ENCODE results near the gene SLC2A9.

The SLC2A9 gene

DNA sequence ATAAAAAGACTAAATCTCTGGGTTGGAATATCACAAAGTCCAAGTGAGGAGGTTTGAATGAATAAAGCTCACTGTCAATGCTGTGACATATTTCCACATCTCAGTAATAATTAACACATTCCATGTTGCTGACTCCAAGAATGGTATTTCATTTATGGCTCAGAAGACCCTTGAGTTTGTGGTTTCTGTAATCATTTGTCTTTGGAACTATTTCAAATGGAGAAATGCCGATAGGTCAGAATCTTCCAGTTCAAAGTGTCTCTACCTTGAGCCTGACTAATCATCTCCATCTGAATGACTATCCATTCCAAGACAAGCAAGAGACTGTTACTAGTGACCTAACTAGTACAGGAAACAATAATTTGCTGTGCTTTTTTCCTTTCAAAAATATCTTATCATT is 24.2 kb upstream of the SLC2A9 start:
- no peak for DNase-seq (ENCODE audit: low read depth in 2 of 2)

DNA sequence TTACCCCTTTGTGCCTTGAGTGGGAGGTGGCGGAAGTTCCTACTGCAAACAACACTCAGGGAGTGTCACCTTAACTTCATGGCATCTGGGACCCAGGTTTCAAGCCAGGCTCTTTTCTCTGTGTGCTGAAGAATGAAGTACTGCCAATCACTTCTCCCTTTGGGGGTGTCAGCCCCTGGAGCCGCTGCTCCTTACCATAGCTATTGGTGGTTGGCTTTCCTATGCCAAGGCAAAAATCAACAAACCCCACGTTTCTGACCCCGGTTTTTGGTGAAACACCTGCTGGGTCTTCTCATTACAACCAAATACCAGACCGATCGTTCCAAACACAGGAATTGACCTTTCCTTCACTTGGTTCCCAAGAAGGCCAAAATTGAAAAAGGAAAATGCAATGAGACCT is 19.7 kb upstream of the SLC2A9 start:
- no peak for DNase-seq (ENCODE audit: low read depth in 2 of 2)

DNA sequence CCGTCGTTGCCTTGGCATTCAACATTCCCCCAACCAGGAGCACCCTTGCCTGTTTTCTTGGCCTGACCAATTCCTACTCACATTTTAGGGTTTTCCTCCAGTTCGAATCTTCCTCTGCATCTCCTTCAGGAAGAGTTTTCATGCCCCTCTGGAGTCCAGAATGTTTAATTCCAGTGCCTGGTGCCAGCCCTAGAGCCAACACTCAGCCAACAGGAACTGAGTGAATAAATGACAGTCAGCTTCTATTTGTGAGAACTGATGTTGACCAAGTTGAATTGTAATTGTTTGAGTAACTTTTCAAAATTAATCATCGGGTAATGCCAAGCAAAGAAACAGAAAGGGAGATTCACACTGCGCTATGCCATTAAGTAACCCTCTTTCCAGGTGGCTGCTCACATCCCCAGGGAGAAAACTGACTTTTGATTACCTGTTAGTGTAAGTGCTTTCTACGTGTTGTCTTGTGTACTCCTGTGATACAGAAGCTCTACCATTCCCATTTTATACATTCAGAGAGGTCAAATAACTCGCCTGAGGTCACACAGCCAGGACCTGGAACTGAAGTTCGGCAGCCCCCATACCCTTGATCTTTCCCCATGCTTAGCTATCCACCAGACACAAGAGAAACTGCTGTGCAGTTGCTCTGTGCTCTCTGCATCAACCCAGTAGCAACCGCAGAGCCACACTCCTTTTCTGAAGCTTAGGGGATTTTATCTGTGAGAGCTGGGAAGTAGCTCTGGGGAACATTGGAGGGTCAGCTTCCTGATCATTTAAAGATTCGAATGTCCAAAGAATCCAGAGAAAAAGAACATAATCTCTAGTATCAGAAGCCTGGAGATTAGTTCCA is 19.0 kb upstream of the SLC2A9 start:
- no peak for DNase-seq (ENCODE audit: low read depth in 2 of 2)

DNA sequence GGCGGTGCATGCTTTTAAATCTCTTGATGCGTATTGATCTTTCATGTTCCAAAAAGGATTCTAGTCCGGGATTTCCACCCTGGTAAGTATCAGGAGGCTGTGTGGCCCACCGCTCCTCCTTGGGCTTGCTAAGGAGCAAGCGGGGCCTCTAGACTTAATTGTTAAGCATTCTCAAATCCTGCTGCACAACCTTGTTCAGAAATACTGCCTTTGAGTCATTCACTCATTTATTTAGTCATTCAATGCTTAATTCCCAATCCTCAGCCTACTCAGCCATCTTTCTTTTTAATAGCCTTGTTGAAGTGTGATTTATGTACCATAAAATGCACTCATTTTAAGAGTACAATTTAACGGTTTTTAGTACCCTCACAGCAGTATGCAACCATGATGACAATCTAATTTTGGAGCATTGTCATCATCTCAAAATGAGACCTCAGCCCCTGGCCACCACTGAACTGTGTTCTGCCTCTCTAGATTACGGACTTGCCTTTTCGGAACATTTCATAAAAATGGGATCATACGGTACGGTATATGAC is 15.6 kb upstream of the SLC2A9 start:
- no peak for DNase-seq (ENCODE audit: low read depth in 2 of 2)

DNA sequence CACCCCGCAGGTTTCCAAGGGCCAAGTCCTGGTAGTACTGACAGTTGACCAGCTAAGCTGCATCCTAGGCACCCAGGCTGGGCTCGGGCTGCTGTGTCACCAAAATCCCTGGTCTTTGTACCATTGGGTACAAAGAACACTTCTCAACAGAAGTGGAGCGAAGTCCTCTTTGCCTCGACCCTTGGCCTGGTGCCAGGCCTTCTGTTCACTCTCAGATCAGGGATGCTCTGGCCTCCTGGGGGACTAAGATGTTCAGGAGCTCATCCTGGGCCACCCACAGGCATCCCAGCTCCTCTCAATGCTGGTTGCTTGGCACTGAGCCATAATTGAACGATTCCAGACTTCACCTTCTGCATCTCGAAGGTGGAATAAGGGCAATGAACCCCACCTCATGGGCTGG is 13.8 kb upstream of the SLC2A9 start:
- no peak for DNase-seq (ENCODE audit: low read depth in 2 of 2)

DNA sequence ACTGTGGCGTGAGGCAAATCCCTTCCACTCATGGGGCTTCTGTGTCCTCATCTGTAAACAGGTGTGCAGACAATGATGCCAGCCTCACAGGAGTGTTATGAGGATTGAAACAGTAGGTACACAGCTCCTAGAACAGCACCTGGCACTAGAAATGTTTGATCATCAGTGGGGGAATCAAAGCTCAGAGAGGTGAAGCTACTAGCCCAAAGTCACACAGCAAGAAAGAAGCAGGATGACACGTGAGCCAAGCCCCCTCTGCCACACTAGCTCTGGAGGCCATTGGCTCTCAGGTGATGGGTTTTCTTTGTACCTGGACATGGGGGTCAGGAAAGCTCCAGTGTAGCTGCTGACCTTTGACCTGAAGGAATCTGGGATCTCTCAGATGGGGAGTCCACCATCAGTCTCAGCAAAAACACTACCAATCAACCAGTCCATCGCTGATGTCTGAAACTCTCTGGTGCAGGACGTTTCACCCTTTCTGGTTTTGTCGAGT is 13.4 kb upstream of the SLC2A9 start:
- DNase-seq (ENCODE audit: low read depth in 2 of 2) = no peak

DNA sequence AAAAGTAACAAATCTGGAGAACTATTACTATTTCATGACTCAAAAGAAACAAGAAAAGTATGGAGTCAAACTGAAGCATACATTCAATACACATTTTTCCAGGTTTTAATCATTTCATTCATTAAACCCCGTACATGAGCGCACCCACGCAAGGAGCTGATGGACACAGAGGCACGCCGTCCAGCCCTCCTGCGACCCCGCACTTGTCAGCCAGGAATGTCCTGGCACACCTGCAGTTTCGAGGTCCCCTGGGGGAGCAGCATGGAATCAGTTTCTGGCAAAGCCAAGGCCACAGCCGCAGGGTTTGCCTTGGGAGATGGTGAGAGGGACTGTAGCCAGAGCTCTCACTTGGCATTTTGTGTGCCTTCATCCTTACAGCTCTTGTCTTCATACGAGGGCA is 12.8 kb upstream of the SLC2A9 start:
- DNase-seq (ENCODE audit: low read depth in 2 of 2) = no peak

DNA sequence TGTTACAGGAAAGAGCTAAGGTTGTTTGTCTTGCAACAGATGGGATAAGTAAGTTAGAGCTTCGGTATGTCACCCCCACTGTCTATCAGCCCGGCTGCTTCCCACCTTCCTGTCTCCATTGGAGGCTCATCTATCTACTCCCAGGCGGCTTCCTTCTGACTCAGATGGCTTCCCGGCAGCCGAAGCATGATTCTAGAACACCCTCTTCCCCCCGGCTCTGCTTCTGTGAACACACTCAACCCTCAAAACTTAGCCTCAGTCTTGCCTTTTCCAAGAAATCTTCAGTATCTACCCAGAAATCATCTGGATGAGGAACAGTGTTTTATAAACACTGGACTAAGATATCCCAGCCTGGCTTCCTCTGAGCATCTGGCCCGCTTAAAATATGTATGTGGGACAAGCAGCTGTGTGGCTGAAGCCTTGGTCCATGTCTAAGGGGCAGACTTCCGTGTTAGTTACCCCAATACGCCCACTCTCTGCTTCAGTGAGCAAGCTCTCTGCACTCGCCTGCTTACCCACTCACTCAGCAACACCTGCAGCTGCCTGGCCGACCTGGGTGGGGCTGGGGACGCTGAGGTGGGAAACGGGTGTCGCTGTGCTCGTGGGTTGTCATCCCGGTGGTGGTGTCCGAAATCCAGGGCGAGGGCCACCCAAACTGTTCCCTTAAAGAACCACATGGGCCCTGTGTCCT is 12.0 kb upstream of the SLC2A9 start:
- no peak for DNase-seq (ENCODE audit: low read depth in 2 of 2)

DNA sequence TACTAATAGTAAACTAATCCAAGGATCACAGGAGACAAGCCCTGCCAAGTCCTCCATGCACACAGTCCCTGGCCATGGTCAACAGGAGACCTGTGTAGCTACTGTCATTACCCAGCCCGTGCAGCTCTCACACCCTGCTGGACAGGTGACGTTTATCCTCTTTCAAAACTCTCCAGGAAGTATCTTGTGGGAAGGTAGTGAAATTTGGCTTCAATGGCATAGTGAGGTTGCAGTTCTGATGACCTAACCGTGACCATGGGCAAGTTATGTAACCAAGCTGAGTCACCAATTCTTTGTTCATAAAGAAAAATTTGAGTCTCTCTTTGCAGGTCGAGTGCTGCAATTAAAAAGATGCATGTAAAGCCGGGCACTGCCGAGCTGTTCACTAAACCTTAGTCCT is 11.3 kb upstream of the SLC2A9 start:
- DNase-seq (ENCODE audit: low read depth in 2 of 2) = no peak

DNA sequence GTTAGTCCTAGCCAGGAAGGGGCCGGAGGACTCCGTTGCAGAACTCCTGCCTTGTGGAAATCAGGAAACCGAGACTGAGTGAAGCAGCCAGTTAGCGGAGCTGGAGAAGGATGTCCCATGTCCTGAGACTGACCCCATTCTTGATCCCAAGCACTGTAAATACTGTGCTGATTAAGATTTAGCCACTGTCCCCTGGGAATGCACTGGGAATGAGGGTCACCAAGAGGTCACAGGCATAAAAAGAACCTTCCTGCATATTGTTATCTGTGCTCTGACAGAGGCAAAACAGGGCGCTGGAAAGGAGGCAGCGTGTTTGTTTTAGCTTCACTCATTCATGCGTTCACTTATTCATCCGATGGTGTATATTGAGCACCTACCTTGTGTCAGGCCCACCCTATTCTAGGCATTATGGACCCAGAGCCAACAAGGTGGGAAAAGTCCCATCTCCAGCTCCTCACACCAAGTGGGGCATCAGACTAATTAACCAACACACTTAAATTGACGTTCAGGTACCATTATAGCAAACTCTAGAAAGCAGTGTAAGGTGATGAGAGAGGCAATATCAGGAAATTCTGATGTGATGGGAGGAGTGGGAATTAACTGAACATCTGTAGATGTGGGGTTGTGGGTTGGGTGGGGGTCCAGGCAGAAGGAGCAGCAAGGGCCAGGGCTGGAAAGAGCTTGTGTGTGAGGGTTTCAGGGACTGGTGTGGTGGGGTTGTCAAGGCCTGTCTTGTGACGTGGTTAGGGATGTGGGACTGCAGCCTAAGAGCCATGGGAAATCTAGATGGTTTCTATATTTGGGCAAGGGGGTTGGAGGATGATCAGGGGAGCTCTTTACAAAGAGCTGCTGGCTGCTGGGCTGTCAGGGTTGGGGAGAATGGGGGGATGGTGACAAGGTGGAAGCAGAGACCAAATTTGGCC is 10.6 kb upstream of the SLC2A9 start:
- DNase-seq (ENCODE audit: low read depth in 2 of 2) = no peak

DNA sequence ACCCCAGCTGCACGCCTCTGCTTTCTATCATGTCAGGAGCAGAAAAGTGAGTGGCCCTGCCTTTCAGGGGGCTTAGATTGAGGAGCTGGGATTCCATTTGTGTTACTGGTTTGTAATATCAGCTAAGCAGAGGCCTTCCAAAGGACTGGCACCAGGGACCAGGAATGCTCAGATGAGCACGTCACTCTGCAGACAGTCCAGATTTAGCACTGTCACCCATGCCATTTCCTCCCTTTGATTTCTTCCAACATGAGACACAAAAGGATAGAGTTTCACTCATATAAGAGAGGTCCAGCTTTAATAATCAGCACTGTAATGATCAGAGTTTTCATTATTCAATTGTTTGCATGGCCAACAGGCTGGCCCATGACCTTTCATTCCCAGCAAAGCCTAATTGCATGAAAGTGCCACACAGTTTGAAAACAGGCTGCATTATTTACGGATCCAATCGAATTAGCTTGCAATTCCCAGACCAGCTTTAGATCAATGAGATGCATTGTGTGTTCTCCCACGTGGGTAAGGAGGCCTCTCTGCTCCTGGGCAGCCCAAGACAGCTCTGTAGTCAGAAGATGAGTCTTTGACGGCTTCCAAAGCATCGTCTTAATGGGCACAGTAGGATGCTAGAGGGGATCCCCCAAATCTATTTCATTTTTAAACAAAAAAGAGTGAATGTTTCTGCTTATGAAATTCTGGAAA is 9.8 kb upstream of the SLC2A9 start:
- DNase-seq (ENCODE audit: low read depth in 2 of 2) = no peak

DNA sequence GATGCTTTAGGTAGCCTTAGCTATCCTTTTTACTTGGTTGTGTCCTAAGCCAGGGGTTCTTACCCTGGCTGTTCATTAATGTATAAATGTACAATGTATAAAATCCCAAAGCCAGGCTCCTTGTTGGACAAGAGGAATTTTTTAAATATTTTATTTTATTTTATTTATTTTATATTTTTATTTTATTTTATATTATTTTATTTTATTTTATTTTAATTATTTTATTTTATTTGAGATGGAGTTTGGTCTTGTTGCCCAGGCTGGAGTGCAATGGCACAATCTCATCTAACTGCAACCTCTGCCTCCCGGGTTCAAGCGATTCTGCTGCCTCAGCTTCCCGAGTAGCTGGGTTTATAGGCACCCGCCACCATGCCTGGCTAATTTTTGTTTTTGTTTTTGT is 8.1 kb upstream of the SLC2A9 start:
- DNase-seq (ENCODE audit: low read depth in 2 of 2) = no peak

DNA sequence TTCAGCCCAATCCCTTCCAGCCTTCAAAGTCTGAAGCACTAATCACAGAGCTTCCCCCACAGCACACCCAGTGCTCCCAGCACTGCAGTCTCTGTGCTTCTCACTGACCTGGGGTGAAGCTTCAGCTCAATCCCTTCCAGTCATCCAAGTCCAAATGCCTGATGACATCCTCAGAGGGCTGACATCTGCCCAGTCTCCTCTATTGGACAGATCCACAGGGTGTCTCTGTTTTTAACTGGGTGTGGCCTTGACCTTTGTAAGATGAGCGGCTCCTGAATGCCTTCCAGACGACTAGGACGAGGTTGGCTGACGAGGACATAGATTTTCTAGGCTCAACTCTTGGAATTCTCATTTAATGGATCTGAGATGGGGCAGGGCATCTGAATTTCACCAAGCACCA is 7.6 kb upstream of the SLC2A9 start:
- DNase-seq (ENCODE audit: low read depth in 2 of 2) = no peak

DNA sequence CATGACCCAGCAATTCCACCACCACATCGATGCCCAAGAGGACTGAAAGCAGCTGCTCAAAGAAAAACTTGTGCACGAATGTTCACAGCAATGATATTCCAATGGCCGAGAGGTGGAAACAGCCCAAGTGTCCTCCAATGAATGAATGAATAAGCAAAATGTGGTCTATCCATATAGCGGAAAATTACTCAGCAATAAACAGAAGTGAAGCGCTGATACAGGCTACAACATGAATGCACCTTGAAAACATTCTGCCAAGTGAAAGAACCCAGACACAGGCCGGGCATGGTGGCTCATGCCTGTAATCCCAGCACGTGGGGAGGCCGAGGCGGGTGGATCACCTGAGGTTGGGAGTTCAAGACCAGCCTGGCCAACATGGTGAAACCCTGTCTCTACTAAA is 5.2 kb upstream of the SLC2A9 start:
- DNase-seq (ENCODE audit: low read depth in 2 of 2) = no peak

DNA sequence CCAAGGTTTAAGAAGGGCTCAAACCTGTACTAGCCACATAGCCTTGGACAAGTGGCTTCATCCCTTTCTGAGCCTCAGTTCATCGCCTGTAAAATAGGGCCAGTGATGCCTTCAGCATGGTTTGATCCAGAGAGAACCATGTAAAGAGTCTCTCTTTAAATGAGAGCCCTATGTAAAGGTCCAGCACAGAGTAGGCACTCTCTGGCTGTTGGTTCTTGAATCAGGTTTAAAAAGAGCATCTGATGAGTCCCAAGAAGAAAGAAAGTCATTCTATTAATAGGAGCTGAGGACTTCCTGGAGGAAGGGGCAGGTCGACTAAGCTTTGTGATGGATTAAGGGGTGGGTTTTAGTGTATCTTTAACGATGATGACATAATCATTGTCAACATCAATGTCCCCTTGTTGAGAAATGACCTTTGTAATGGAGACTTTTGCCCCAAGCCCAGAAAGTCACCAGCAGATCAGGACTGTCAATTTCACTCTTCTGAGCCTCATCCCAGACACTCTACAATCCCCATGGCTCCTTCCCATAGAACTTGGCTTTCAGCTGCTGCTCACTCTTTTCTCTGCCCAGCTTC is 4.0 kb upstream of the SLC2A9 start:
- DNase-seq (ENCODE audit: low read depth in 2 of 2) = no peak

DNA sequence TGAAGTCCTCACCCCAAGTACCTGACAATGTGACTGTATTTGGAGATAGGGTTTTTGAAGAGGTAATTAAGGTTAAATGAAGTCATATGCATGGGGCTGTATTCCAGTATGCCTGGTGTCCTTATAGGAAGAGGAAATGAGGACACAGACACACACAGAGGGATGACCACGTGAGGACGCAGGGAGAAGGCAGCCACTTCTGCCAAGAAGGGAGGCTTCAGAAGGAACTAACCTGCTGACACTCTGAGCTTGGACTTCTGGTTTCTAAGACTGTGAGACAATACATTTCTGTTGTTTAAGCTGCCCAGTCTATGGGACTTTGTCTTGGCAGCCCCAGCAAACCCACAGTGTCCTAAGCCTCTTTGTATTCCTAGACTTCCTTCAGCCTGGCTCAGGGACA is 3.0 kb upstream of the SLC2A9 start:
- DNase-seq (ENCODE audit: low read depth in 2 of 2) = no peak

DNA sequence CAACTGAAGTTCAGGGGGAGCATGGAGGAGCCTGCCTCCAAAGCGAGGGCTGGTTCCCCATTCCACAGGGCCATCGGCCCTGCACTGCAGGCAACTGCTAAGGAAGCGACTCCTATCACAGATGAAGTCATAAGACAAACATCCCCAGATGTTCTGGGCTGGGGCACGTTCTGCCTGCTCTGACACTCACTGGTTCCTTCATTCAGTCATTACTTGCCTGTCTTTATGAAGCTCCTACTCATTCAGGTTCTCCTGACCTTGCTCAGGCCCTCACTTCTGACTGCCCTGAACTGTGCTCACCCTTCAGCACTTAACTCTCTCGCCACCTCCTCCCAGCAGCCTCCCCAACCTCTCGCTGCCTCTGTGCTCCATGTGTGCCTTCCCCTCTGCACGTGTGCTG is 2.5 kb upstream of the SLC2A9 start:
- DNase-seq (ENCODE audit: low read depth in 2 of 2) = no peak

DNA sequence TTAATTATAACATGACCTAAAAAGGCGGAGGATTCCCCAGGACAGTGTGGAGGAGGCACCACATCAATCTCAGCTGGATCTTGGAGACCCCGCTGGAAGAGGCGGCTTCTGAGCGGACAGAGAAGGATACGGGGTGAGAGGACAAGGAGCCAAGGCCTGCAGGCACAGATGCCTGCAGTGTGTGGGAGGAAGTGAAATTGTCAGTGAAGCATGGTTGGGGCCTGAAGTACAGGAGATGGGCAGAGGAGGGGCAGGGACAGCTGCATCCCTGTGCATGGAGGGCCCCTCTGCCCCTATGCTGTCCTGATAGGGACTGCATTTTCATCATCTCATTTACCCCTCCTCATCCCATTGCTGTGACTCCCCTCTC is 1.7 kb upstream of the SLC2A9 start:
- DNase-seq (ENCODE audit: low read depth in 2 of 2) = no peak

DNA sequence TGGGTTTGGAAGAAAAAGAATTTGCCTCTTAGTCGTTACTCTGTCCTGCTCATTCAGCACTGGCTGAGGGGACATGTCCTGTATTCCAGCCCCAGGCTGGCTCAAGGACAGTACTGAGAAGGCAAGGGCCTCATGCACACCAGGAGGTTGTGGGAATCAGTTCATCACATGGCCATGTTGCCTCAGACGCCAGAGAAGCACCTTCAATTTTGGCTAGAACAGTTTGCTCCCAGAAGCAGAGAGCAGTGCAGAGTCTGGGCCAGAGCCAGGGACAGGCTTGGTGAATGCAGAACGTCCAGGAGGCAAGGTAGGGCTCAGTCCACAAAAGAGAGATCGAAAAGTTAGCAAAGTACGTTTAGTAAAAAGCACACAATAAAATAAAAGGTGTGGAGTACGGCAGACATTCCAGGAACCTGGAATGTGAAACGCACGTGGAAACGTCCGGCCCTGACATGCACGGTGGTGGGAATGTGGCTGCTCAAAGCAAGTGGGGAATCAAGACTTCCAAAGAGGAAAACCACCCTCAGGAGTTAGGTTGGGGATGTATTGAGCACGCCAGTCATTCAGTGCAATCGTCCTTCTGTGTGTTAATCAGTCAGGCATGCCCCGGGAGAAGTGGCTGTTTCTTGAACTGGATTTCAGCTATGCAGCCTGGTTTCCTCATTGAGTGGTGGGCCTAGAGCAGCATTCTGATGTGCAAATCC is 1.2 kb upstream of the SLC2A9 start:
- DNase-seq (ENCODE audit: low read depth in 2 of 2) = no peak

DNA sequence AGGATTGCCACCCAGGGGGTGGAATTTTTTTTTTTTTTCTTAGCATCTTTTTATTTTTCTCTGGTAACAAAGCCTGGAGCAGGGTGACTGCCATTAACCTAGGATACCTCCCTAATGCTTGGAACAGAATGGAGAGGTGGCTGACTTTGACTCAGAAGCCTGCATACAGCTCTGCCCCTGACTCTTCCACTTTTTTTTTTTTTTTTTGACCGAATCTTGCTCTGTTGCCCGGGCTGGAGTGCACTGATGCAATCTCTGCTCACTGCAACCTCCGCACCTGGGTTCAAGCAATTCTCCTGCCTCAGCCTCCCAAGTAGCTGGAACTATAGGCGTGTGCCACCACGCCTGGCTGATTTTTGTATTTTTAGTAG is 341 bp upstream of the SLC2A9 start:
- DNase-seq (ENCODE audit: low read depth in 2 of 2) = no peak

DNA sequence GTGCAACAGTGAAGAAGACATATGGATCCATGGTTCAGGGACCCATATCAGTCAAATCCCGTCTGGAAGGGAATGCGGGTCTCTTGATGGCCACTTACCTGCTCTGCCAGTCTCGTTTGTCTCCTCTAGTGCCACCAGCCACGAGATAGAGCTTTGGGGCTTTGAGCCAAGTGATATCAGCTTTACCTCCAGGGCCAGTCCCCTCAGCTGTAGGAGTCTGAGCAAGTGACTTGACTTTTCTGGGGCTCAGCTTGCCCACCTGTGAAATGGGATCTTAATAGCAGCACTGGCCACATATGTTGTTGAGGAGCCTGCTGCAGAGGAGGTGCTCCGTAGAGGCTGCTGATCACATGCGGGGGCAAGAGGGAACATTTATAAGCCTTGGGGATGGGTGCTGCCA is 1.2 kb downstream of the SLC2A9 start:
- no peak for DNase-seq (ENCODE audit: low read depth in 2 of 2)
